GM23338 (cell line): Measurements from ENCODE around the gene EXOC6B. TPM values are rescaled to one million over a fixed set of nuclear protein-coding genes. Genes with fewer than 3 reads are reported as not detected.

Source experiments
- ATAC-seq: fragments of 200-7000 bp; cut with Tn5 transposase; 3 replicates; pipeline ENCODE4 v1.9.1; 2020
- DNase-seq: peaks from one replicate; pipeline ENCODE4 v3.0.0-alpha.2; 2015; ENCODE audit warnings: low spot score
- H2AFZ ChIP-seq: fragments of 200-600 bp; sonication (generic); 2 replicates; pipeline ENCODE4 v1.8.0; 2016; ENCODE audit warnings: antibody characterized with exemption, mild to moderate bottlenecking, moderate library complexity
- H3F3A ChIP-seq: fragments of 200-600 bp; sonication (generic); replicated peaks from 2 replicates; pipeline ENCODE4 v1.8.0; 2017; ENCODE audit warnings: antibody characterized with exemption, mixed run types, low read depth
- H3K27ac ChIP-seq: fragments of 200-600 bp; sonication (generic); 2 replicates; pipeline ENCODE4 v1.6.1; 2016; ENCODE audit warnings: low read depth
- H3K27me3 ChIP-seq: fragments of 200-600 bp; sonication (generic); 2 replicates; pipeline ENCODE4 v1.8.0; 2016; ENCODE audit warnings: mild to moderate bottlenecking, mixed run types, moderate library complexity; ENCODE audit not compliant: insufficient read depth
- H3K36me3 ChIP-seq: fragments of 200-600 bp; sonication (generic); 2 replicates; pipeline ENCODE4 v1.8.0; 2016; ENCODE audit warnings: mild to moderate bottlenecking; ENCODE audit not compliant: insufficient read depth
- H3K4me1 ChIP-seq: fragments of 200-600 bp; sonication (generic); 2 replicates; pipeline ENCODE4 v1.8.0; 2016; ENCODE audit warnings: mild to moderate bottlenecking, moderate library complexity; ENCODE audit not compliant: insufficient read depth
- H3K4me2 ChIP-seq: fragments of 200-600 bp; sonication (generic); 2 replicates; pipeline ENCODE4 v1.7.1; 2017; ENCODE audit warnings: mixed run types
- H3K4me3 ChIP-seq: fragments of 200-600 bp; sonication (generic); 2 replicates; pipeline ENCODE4 v1.6.1; 2016; ENCODE audit warnings: mixed run types
- H3K79me2 ChIP-seq: fragments of 200-600 bp; sonication (generic); replicated peaks from 2 replicates; pipeline ENCODE4 v1.8.0; 2017; ENCODE audit warnings: mild to moderate bottlenecking; ENCODE audit not compliant: insufficient read depth
- H3K9me2 ChIP-seq: fragments of 200-600 bp; sonication (generic); 2 replicates; pipeline ENCODE4 v1.8.0; 2017; ENCODE audit not compliant: insufficient read depth
- H4K20me1 ChIP-seq: fragments of 200-600 bp; sonication (generic); replicated peaks from 2 replicates; pipeline ENCODE4 v1.8.0; 2017; ENCODE audit warnings: mild to moderate bottlenecking; ENCODE audit not compliant: insufficient read depth
- H3K27ac Mint-ChIP-seq: 2 replicates; pipeline ENCODE4 v1.8.0; 2020; ENCODE audit warnings: inconsistent platforms, mild to moderate bottlenecking, moderate library complexity, mixed read lengths
- H3K27me3 Mint-ChIP-seq: 3 replicates; pipeline ENCODE4 v1.8.0; 2022; ENCODE audit warnings: low read depth, mild to moderate bottlenecking, moderate library complexity, mixed read lengths, inconsistent platforms; ENCODE audit not compliant: insufficient read depth, poor library complexity
- H3K36me3 Mint-ChIP-seq: 3 replicates; pipeline ENCODE4 v1.8.0; 2021; ENCODE audit warnings: low read depth, mild to moderate bottlenecking, inconsistent platforms, moderate library complexity, mixed read lengths
- H3K4me1 Mint-ChIP-seq: 3 replicates; pipeline ENCODE4 v1.8.0; 2020; ENCODE audit warnings: mild to moderate bottlenecking, inconsistent platforms, mixed read lengths
- H3K4me3 Mint-ChIP-seq: 3 replicates; pipeline ENCODE4 v1.8.0; 2021; ENCODE audit warnings: moderate library complexity, mild to moderate bottlenecking, inconsistent platforms, mixed read lengths
- H3K9me3 Mint-ChIP-seq: 3 replicates; pipeline ENCODE4 v1.8.0; 2020; ENCODE audit warnings: moderate library complexity, mild to moderate bottlenecking, inconsistent platforms, mixed read lengths
- CREB1 ChIP-seq: fragments of 250-450 bp; sonication (Bioruptor Pico); IDR thresholded peaks from 2 replicates; pipeline ENCODE4 v1.5.0; 2020; ENCODE audit warnings: low read depth, mild to moderate bottlenecking, moderate library complexity
- EZH2 ChIP-seq: fragments of 200-600 bp; sonication (generic); IDR thresholded peaks from one replicate; pipeline ENCODE4 v1.8.0; 2017; ENCODE audit warnings: antibody characterized with exemption, mild to moderate bottlenecking, low read depth; ENCODE audit not compliant: unreplicated experiment
- EZH2phosphoT487 ChIP-seq: fragments of 200-600 bp; sonication (generic); IDR thresholded peaks from one replicate; pipeline ENCODE4 v1.8.1; 2018; ENCODE audit warnings: antibody characterized with exemption; ENCODE audit not compliant: unreplicated experiment
- JUNB ChIP-seq: IDR thresholded peaks from one replicate; pipeline ENCODE4 v1.6.1; 2016; ENCODE audit warnings: antibody characterized with exemption; ENCODE audit not compliant: unreplicated experiment
- NANOG ChIP-seq: IDR thresholded peaks from 2 replicates; pipeline ENCODE4 v1.6.1; 2016; ENCODE audit warnings: antibody characterized with exemption, borderline replicate concordance
- POLR2AphosphoS5 ChIP-seq: IDR thresholded peaks from 2 replicates; pipeline ENCODE4 v1.6.1; 2016; ENCODE audit warnings: antibody characterized with exemption, low read depth
- STAT1 ChIP-seq: IDR thresholded peaks from one replicate; pipeline ENCODE4 v1.6.1; 2016; ENCODE audit warnings: antibody characterized with exemption; ENCODE audit not compliant: unreplicated experiment
- ZNF114 ChIP-seq: fragments of 250-450 bp; sonication (Bioruptor Pico); IDR thresholded peaks from 2 replicates; pipeline ENCODE4 v1.5.0; 2020; ENCODE audit warnings: mild to moderate bottlenecking, moderate library complexity
- ZNF331 ChIP-seq: fragments of 250-450 bp; sonication (Bioruptor Pico); IDR thresholded peaks from 2 replicates; pipeline ENCODE4 v1.5.0; 2020; ENCODE audit warnings: low read depth, mild to moderate bottlenecking, moderate library complexity
- polyA plus RNA-seq: library from polyadenylated mRNA; unstranded; fragments of >200 nt; fragmentation: Nextera tagmentation; extraction: Ambion mirVana; gene quantifications from 2 replicates; pipeline ENCODE4 v1.2.1, GENCODE V29; 2016
- total RNA-seq: library from RNA; depleted of rRNA; stranded (reverse); fragments of >200 nt; shearing (Covaris generic); gene quantifications from 2 replicates; pipeline ENCODE4 v1.2.3, GENCODE V29; 2014
- TF ChIP-seq, protein P1 (sequence below): IDR thresholded peaks from 2 replicates; pipeline ENCODE4 v1.6.1; 2016; ENCODE audit warnings: antibody characterized with exemption
- TF ChIP-seq, protein P2 (sequence below): fragments of 250-450 bp; sonication (Bioruptor Pico); IDR thresholded peaks from 2 replicates; pipeline ENCODE4 v1.5.0; 2020; ENCODE audit warnings: mild to moderate bottlenecking, moderate library complexity
- TF ChIP-seq, protein P3 (sequence below): IDR thresholded peaks from one replicate; pipeline ENCODE4 v1.6.1; 2018; ENCODE audit warnings: antibody characterized with exemption; ENCODE audit not compliant: unreplicated experiment

EXOC6B gene
- total and polyA plus RNA-seq, 2 experiments from 2014 or later = 7.2 to 45.9 TPM

DNA sequence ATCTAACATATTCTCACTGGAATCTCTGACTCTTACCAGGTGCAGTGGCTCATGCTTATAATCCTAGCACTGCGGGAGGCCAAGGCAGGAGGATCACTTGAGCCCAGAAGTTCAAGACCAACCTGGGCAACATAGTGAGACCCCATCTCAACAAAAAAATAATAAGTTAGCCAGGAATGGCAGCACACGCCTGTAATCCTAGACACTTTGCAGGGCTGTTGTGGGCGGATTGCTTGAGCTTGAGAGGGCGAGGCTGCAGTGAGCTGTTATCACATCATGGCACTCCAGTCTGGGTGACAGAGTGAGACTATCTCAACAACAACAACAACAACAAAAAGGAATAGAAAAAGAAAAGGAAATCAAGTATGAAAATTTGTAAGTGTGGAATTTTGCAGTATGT, 371.6 kb downstream of the EXOC6B start:
- H3K4me3 ChIP-seq = no peak overlapping the region
- Mint-ChIP-seq H3K4me1 (peaks cover 12% of the 10 kb centered on the region; the same call in 2 of the 3 replicates), H3K36me3 (no peaks in the 10 kb centered on the region), H3K27me3 (peaks cover 2% of the 10 kb centered on the region), H3K27ac (no peak overlapping the region), H3K9me3 (no peaks in the 10 kb centered on the region), H3K4me3 (no peak overlapping the region)
- no peaks in the 10 kb centered on the region for H4K20me1 ChIP-seq
- no peaks in the 10 kb centered on the region for H3K79me2 ChIP-seq
- H2AFZ ChIP-seq = no peak overlapping the region
- ATAC-seq (no peak), DNase-seq (no peak)
- peaks cover 4% of the 10 kb centered on the region; the same call in 1 of the 2 replicates for H3K4me1 ChIP-seq
- H3K4me2 ChIP-seq = no peak overlapping the region
- no peak overlapping the region for H3K27ac ChIP-seq
- H3K9me2 ChIP-seq = no peaks in the 10 kb centered on the region
- H3K27me3 ChIP-seq = no peaks in the 10 kb centered on the region
- no peaks in the 10 kb centered on the region for H3F3A ChIP-seq
- TF ChIP-seq POLR2AphosphoS5 (no peak), EZH2 (no peak), EZH2phosphoT487 (no peak)
- no peaks in the 10 kb centered on the region for H3K36me3 ChIP-seq

DNA sequence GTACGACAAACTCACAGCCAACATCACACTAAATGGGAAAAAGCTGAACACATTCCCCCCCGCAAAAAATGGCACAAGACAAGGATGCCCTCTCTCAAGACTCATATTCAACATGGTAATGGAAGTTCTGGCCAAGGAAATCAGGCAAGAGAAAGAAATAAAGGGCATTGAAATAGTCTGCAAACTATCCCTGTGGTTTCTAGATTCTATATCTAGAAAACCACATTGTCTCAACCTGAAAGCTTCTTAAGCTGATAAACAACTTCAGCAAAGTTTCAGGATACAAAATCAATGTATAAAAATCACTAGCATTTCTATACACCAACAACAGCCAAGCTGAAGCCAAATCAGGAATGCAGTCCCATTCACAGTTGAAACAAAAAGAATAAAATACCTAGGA, 383.6 kb downstream of the EXOC6B start:
- DNase-seq = no peak
- H3K4me1 ChIP-seq = no peaks in the 10 kb centered on the region
- H3F3A ChIP-seq = no peaks in the 10 kb centered on the region
- H3K4me3 ChIP-seq = no peak overlapping the region
- H2AFZ ChIP-seq = no peak overlapping the region
- no peak overlapping the region for H3K4me3 Mint-ChIP-seq
- H3K27ac ChIP-seq = no peak overlapping the region
- H3K9me3 Mint-ChIP-seq = peaks cover 26% of the 10 kb centered on the region
- ATAC-seq = no peak
- peaks cover 2% of the 10 kb centered on the region for H3K27me3 Mint-ChIP-seq
- H3K4me1 Mint-ChIP-seq = no peaks in the 10 kb centered on the region
- H3K79me2 ChIP-seq = no peaks in the 10 kb centered on the region
- H3K27me3 ChIP-seq = no peaks in the 10 kb centered on the region
- no peak overlapping the region for H3K4me2 ChIP-seq
- H4K20me1 ChIP-seq = no peaks in the 10 kb centered on the region
- H3K9me2 ChIP-seq = no peaks in the 10 kb centered on the region
- peaks cover 30% of the 10 kb centered on the region; the same call in 2 of the 3 replicates for H3K36me3 Mint-ChIP-seq
- peaks cover 5% of the 10 kb centered on the region; the same call in 1 of the 2 replicates for H3K36me3 ChIP-seq
- no peak overlapping the region for H3K27ac Mint-ChIP-seq
- TF ChIP-seq EZH2 (no peak), ZNF331 (no peak), CREB1 (CRISPR knock-in tag) (no peak), POLR2AphosphoS5 (no peak), NANOG (no peak), STAT1 (no peak), JUNB (no peak), EZH2phosphoT487 (no peak), ZNF114 (CRISPR knock-in tag) (no peak)
- TF ChIP-seq, protein P1, sequence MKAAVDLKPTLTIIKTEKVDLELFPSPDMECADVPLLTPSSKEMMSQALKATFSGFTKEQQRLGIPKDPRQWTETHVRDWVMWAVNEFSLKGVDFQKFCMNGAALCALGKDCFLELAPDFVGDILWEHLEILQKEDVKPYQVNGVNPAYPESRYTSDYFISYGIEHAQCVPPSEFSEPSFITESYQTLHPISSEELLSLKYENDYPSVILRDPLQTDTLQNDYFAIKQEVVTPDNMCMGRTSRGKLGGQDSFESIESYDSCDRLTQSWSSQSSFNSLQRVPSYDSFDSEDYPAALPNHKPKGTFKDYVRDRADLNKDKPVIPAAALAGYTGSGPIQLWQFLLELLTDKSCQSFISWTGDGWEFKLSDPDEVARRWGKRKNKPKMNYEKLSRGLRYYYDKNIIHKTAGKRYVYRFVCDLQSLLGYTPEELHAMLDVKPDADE = no peak
- TF ChIP-seq, protein P2, sequence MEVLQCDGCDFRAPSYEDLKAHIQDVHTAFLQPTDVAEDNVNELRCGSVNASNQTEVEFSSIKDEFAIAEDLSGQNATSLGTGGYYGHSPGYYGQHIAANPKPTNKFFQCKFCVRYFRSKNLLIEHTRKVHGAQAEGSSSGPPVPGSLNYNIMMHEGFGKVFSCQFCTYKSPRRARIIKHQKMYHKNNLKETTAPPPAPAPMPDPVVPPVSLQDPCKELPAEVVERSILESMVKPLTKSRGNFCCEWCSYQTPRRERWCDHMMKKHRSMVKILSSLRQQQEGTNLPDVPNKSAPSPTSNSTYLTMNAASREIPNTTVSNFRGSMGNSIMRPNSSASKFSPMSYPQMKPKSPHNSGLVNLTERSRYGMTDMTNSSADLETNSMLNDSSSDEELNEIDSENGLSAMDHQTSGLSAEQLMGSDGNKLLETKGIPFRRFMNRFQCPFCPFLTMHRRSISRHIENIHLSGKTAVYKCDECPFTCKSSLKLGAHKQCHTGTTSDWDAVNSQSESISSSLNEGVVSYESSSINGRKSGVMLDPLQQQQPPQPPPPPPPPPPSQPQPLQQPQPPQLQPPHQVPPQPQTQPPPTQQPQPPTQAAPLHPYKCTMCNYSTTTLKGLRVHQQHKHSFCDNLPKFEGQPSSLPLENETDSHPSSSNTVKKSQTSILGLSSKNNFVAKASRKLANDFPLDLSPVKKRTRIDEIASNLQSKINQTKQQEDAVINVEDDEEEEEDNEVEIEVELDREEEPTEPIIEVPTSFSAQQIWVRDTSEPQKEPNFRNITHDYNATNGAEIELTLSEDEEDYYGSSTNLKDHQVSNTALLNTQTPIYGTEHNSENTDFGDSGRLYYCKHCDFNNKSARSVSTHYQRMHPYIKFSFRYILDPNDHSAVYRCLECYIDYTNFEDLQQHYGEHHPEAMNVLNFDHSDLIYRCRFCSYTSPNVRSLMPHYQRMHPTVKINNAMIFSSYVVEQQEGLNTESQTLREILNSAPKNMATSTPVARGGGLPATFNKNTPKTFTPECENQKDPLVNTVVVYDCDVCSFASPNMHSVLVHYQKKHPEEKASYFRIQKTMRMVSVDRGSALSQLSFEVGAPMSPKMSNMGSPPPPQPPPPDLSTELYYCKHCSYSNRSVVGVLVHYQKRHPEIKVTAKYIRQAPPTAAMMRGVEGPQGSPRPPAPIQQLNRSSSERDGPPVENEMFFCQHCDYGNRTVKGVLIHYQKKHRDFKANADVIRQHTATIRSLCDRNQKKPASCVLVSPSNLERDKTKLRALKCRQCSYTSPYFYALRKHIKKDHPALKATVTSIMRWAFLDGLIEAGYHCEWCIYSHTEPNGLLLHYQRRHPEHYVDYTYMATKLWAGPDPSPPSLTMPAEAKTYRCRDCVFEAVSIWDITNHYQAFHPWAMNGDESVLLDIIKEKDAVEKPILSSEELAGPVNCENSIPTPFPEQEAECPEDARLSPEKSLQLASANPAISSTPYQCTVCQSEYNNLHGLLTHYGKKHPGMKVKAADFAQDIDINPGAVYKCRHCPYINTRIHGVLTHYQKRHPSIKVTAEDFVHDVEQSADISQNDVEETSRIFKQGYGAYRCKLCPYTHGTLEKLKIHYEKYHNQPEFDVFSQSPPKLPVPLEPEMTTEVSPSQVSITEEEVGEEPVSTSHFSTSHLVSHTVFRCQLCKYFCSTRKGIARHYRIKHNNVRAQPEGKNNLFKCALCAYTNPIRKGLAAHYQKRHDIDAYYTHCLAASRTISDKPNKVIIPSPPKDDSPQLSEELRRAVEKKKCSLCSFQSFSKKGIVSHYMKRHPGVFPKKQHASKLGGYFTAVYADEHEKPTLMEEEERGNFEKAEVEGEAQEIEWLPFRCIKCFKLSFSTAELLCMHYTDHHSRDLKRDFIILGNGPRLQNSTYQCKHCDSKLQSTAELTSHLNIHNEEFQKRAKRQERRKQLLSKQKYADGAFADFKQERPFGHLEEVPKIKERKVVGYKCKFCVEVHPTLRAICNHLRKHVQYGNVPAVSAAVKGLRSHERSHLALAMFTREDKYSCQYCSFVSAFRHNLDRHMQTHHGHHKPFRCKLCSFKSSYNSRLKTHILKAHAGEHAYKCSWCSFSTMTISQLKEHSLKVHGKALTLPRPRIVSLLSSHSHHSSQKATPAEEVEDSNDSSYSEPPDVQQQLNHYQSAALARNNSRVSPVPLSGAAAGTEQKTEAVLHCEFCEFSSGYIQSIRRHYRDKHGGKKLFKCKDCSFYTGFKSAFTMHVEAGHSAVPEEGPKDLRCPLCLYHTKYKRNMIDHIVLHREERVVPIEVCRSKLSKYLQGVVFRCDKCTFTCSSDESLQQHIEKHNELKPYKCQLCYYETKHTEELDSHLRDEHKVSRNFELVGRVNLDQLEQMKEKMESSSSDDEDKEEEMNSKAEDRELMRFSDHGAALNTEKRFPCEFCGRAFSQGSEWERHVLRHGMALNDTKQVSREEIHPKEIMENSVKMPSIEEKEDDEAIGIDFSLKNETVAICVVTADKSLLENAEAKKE = no peak
- TF ChIP-seq, protein P3, sequence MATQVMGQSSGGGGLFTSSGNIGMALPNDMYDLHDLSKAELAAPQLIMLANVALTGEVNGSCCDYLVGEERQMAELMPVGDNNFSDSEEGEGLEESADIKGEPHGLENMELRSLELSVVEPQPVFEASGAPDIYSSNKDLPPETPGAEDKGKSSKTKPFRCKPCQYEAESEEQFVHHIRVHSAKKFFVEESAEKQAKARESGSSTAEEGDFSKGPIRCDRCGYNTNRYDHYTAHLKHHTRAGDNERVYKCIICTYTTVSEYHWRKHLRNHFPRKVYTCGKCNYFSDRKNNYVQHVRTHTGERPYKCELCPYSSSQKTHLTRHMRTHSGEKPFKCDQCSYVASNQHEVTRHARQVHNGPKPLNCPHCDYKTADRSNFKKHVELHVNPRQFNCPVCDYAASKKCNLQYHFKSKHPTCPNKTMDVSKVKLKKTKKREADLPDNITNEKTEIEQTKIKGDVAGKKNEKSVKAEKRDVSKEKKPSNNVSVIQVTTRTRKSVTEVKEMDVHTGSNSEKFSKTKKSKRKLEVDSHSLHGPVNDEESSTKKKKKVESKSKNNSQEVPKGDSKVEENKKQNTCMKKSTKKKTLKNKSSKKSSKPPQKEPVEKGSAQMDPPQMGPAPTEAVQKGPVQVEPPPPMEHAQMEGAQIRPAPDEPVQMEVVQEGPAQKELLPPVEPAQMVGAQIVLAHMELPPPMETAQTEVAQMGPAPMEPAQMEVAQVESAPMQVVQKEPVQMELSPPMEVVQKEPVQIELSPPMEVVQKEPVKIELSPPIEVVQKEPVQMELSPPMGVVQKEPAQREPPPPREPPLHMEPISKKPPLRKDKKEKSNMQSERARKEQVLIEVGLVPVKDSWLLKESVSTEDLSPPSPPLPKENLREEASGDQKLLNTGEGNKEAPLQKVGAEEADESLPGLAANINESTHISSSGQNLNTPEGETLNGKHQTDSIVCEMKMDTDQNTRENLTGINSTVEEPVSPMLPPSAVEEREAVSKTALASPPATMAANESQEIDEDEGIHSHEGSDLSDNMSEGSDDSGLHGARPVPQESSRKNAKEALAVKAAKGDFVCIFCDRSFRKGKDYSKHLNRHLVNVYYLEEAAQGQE = no peak
